ENCODE data around the gene UBE2E3. TPM values are rescaled to one million over a fixed set of nuclear protein-coding genes. Genes with fewer than 3 reads are reported as not detected.

The UBE2E3 gene
- total RNA-seq, 2 experiments from 2014 or later: 37.0 to 69.6 TPM

GRCh38 chr2:181054843-181055242 is 74.4 kb downstream of the UBE2E3 start:
- H3K36me3 Mint-ChIP-seq (ENCODE audit: low read depth): no peaks in the 10 kb centered on the region
- intact Hi-C loops (cut with DNase I, micrococcal nuclease): loop anchor here (5.0 to 10.0 kb wide), 4 partner anchors 73 to 810 kb away; partner anchors contain the start of gene UBE2E3 (in 1 of the 2)
- ChIA-PET POLR2A (no interaction called here), CTCF (interaction anchor here (1.3 kb wide), 1 partner anchor 931 kb away, joined by 3 read pairs; no protein-coding TSS in a partner anchor)
- H3K4me1 Mint-ChIP-seq: peaks cover 19% of the 10 kb centered on the region
- DNase-seq (no peak), ATAC-seq (no peak)
- no peaks in the 10 kb centered on the region for H3K27me3 Mint-ChIP-seq
- no peak overlapping the region for H3K27ac Mint-ChIP-seq
- H3K4me3 Mint-ChIP-seq: no peak overlapping the region
- no peaks in the 10 kb centered on the region for H3K9me3 Mint-ChIP-seq (ENCODE audit: low read depth)

- intact Hi-C loops (cut with DNase I, micrococcal nuclease): loop anchor here (1.0 to 10.0 kb wide), 6 partner anchors 76 to 934 kb away; partner anchors contain the start of gene UBE2E3 (in 1 of the 2)
- peak; percentile 50 for DNase-seq
- ChIA-PET POLR2A (interaction anchor here (0.6 kb wide), 1 partner anchor 583 kb away, joined by 4 read pairs; no protein-coding TSS in a partner anchor), CTCF (interaction anchor here (0.6 to 4.2 kb wide), 17 partner anchors 8 to 934 kb away, joined by 3 to 37 read pairs (median 3); partner anchors contain the start of gene UBE2E3)
- Mint-ChIP-seq H3K4me3 (no peak overlapping the region), H3K27me3 (no peaks in the 10 kb centered on the region), H3K4me1 (peaks cover 6% of the 10 kb centered on the region), H3K36me3 (ENCODE audit: low read depth) (peaks cover 5% of the 10 kb centered on the region), H3K9me3 (ENCODE audit: low read depth) (no peaks in the 10 kb centered on the region), H3K27ac (no peak overlapping the region)
- peak; percentile 69 for ATAC-seq
Measured at GRCh38 chr2:181058378-181059269, 78.2 kb downstream of the UBE2E3 start.

GRCh38 chr2:181063696-181064095 is 83.3 kb downstream of the UBE2E3 start:
- CTCF ChIA-PET: interaction anchor here (1.4 to 1.6 kb wide), 2 partner anchors 13 to 18 kb away, joined by 3 to 5 read pairs; no protein-coding TSS in a partner anchor
- DNase-seq: no peak
- no peaks in the 10 kb centered on the region for H3K4me1 Mint-ChIP-seq
- POLR2A ChIA-PET: no interaction called here
- H3K27ac Mint-ChIP-seq: no peak overlapping the region
- no peak for ATAC-seq
- no peaks in the 10 kb centered on the region for H3K27me3 Mint-ChIP-seq
- no peak overlapping the region for H3K4me3 Mint-ChIP-seq
- intact Hi-C loops (cut with DNase I, micrococcal nuclease): no loop called here
- peaks cover 5% of the 10 kb centered on the region for H3K36me3 Mint-ChIP-seq (ENCODE audit: low read depth)
- no peaks in the 10 kb centered on the region for H3K9me3 Mint-ChIP-seq (ENCODE audit: low read depth)

GRCh38 chr2:181065458-181065857 is 85.1 kb downstream of the UBE2E3 start:
- no peak for ATAC-seq
- POLR2A ChIA-PET: no interaction called here
- CTCF ChIA-PET: no interaction called here
- intact Hi-C loops (cut with DNase I, micrococcal nuclease): no loop called here
- H3K4me3 Mint-ChIP-seq: no peak overlapping the region
- H3K27me3 Mint-ChIP-seq: no peaks in the 10 kb centered on the region
- DNase-seq: no peak
- no peaks in the 10 kb centered on the region for H3K4me1 Mint-ChIP-seq
- no peak overlapping the region for H3K27ac Mint-ChIP-seq
- no peaks in the 10 kb centered on the region for H3K9me3 Mint-ChIP-seq (ENCODE audit: low read depth)
- H3K36me3 Mint-ChIP-seq (ENCODE audit: low read depth): peaks cover 5% of the 10 kb centered on the region

- intact Hi-C loops (cut with DNase I, micrococcal nuclease): no loop called here
Measured at GRCh38 chr2:181066333-181066732, 85.9 kb downstream of the UBE2E3 start.

GRCh38 chr2:181070119-181070835 is 89.9 kb downstream of the UBE2E3 start:
- no peak overlapping the region for H3K27ac Mint-ChIP-seq
- ATAC-seq: no peak
- intact Hi-C loops (cut with DNase I, micrococcal nuclease): loop anchor here (10.0 kb wide), 3 partner anchors 825 to 885 kb away; partner anchors contain the start of gene ITPRID2 (in 1 of the 2)
- H3K4me3 Mint-ChIP-seq: no peak overlapping the region
- no peaks in the 10 kb centered on the region for H3K9me3 Mint-ChIP-seq (ENCODE audit: low read depth)
- DNase-seq: no peak
- ChIA-PET CTCF (interaction anchor here (0.6 to 1.9 kb wide), 3 partner anchors 11 to 645 kb away, joined by 3 to 8 read pairs (median 4); no protein-coding TSS in a partner anchor), POLR2A (no interaction called here)
- peaks cover 6% of the 10 kb centered on the region for H3K4me1 Mint-ChIP-seq
- H3K27me3 Mint-ChIP-seq: no peaks in the 10 kb centered on the region
- no peaks in the 10 kb centered on the region for H3K36me3 Mint-ChIP-seq (ENCODE audit: low read depth)

More at GRCh38 chr2:181066333-181066732, 85.9 kb downstream of the UBE2E3 start:
- no peaks in the 10 kb centered on the region for H3K27me3 Mint-ChIP-seq
- no peak overlapping the region for H3K4me3 Mint-ChIP-seq
- CTCF ChIA-PET: interaction anchor here (1.1 kb wide), 1 partner anchor 9 kb away, joined by 5 read pairs; no protein-coding TSS in a partner anchor
- POLR2A ChIA-PET: no interaction called here
- DNase-seq (no peak), ATAC-seq (no peak)
- H3K36me3 Mint-ChIP-seq (ENCODE audit: low read depth): peaks cover 5% of the 10 kb centered on the region
- H3K4me1 Mint-ChIP-seq: no peaks in the 10 kb centered on the region
- no peaks in the 10 kb centered on the region for H3K9me3 Mint-ChIP-seq (ENCODE audit: low read depth)
- no peak overlapping the region for H3K27ac Mint-ChIP-seq

GRCh38 chr2:181070836-181071200 is 90.4 kb downstream of the UBE2E3 start:
- H3K27ac Mint-ChIP-seq: no peak overlapping the region
- no peaks in the 10 kb centered on the region for H3K27me3 Mint-ChIP-seq
- DNase-seq (no peak), ATAC-seq (no peak)
- H3K4me1 Mint-ChIP-seq: peaks cover 6% of the 10 kb centered on the region
- no peaks in the 10 kb centered on the region for H3K9me3 Mint-ChIP-seq (ENCODE audit: low read depth)
- H3K36me3 Mint-ChIP-seq (ENCODE audit: low read depth): no peaks in the 10 kb centered on the region
- CTCF ChIA-PET: interaction anchor here (0.6 to 1.9 kb wide), 3 partner anchors 12 to 644 kb away, joined by 3 to 8 read pairs (median 4); no protein-coding TSS in a partner anchor
- intact Hi-C loops (cut with DNase I, micrococcal nuclease): loop anchor here (10.0 kb wide), 3 partner anchors 824 to 884 kb away; partner anchors contain the start of gene ITPRID2 (in 1 of the 2)
- no peak overlapping the region for H3K4me3 Mint-ChIP-seq
- POLR2A ChIA-PET: no interaction called here

GRCh38 chr2:181072486-181073235 is 92.3 kb downstream of the UBE2E3 start:
- no peak overlapping the region for H3K27ac Mint-ChIP-seq
- POLR2A ChIA-PET: no interaction called here
- ATAC-seq (peak; percentile 70), DNase-seq (no peak)
- intact Hi-C loops (cut with DNase I, micrococcal nuclease): loop anchor here (10.0 kb wide), 3 partner anchors 822 to 882 kb away; partner anchors contain the start of gene ITPRID2 (in 1 of the 2)
- no peaks in the 10 kb centered on the region for H3K9me3 Mint-ChIP-seq (ENCODE audit: low read depth)
- CTCF ChIA-PET: interaction anchor here (0.5 to 1.5 kb wide), 4 partner anchors 14 to 638 kb away, joined by 3 to 5 read pairs (median 3); no protein-coding TSS in a partner anchor
- no peaks in the 10 kb centered on the region for H3K36me3 Mint-ChIP-seq (ENCODE audit: low read depth)
- H3K4me1 Mint-ChIP-seq: peaks cover 6% of the 10 kb centered on the region
- H3K27me3 Mint-ChIP-seq: no peaks in the 10 kb centered on the region
- no peak overlapping the region for H3K4me3 Mint-ChIP-seq

- Mint-ChIP-seq H3K4me3 (no peak overlapping the region), H3K4me1 (peaks cover 6% of the 10 kb centered on the region), H3K27me3 (no peaks in the 10 kb centered on the region), H3K9me3 (ENCODE audit: low read depth) (no peaks in the 10 kb centered on the region), H3K36me3 (ENCODE audit: low read depth) (no peaks in the 10 kb centered on the region), H3K27ac (no peak overlapping the region)
- POLR2A ChIA-PET: no interaction called here
- ATAC-seq (no peak), DNase-seq (no peak)
- CTCF ChIA-PET: interaction anchor here (0.5 to 1.0 kb wide), 3 partner anchors 15 to 641 kb away, joined by 3 to 4 read pairs (median 3); no protein-coding TSS in a partner anchor
- intact Hi-C loops (cut with DNase I, micrococcal nuclease): loop anchor here (10.0 kb wide), 3 partner anchors 821 to 881 kb away; partner anchors contain the start of gene ITPRID2 (in 1 of the 2)
Measured at GRCh38 chr2:181073896-181074295, 93.5 kb downstream of the UBE2E3 start.

GRCh38 chr2:181074457-181074856 is 94.1 kb downstream of the UBE2E3 start:
- Mint-ChIP-seq H3K9me3 (ENCODE audit: low read depth) (no peaks in the 10 kb centered on the region), H3K27ac (no peak overlapping the region), H3K27me3 (no peaks in the 10 kb centered on the region), H3K4me1 (peaks cover 6% of the 10 kb centered on the region), H3K36me3 (ENCODE audit: low read depth) (no peaks in the 10 kb centered on the region), H3K4me3 (no peak overlapping the region)
- intact Hi-C loops (cut with DNase I, micrococcal nuclease): loop anchor here (10.0 kb wide), 3 partner anchors 820 to 880 kb away; partner anchors contain the start of gene ITPRID2 (in 1 of the 2)
- ATAC-seq (no peak), DNase-seq (no peak)
- ChIA-PET CTCF (interaction anchor here (1.0 kb wide), 1 partner anchor 15 kb away, joined by 3 read pairs; no protein-coding TSS in a partner anchor), POLR2A (no interaction called here)
